Measurements from ENCODE around the gene SLC9A3.

Gene SLC9A3

GRCh38 chr5:554284-554988 lies 30.2 kb upstream of the SLC9A3 start:
- no peak for DNase-seq

- DNase-seq, result no peak
These were observed 29.6 kb upstream of the SLC9A3 start for GRCh38 chr5:553874-554273.

- no peak for DNase-seq
These were observed 27.2 kb upstream of the SLC9A3 start for GRCh38 chr5:551406-551805.

GRCh38 chr5:549229-549628 lies 25.0 kb upstream of the SLC9A3 start:
- DNase-seq, result no peak

GRCh38 chr5:548256-548655 lies 24.0 kb upstream of the SLC9A3 start:
- DNase-seq, result no peak

- no peak for DNase-seq
These were observed 23.1 kb upstream of the SLC9A3 start for GRCh38 chr5:547086-547924.

- no peak for DNase-seq
These were observed 22.2 kb upstream of the SLC9A3 start for GRCh38 chr5:546376-546908.

GRCh38 chr5:545641-546375 lies 21.6 kb upstream of the SLC9A3 start:
- no peak for DNase-seq

GRCh38 chr5:544675-545355 lies 20.6 kb upstream of the SLC9A3 start:
- no peak for DNase-seq

GRCh38 chr5:543755-544674 lies 19.8 kb upstream of the SLC9A3 start:
- no peak for DNase-seq

GRCh38 chr5:543351-543750 lies 19.1 kb upstream of the SLC9A3 start:
- no peak for DNase-seq

- DNase-seq, result no peak
These were observed 18.4 kb upstream of the SLC9A3 start for GRCh38 chr5:542319-543311.

GRCh38 chr5:541539-542318 lies 17.5 kb upstream of the SLC9A3 start:
- DNase-seq, result no peak

GRCh38 chr5:540906-541538 lies 16.8 kb upstream of the SLC9A3 start:
- no peak for DNase-seq

- no peak for DNase-seq
These were observed 16.0 kb upstream of the SLC9A3 start for GRCh38 chr5:540071-540905.

GRCh38 chr5:539469-540070 lies 15.3 kb upstream of the SLC9A3 start:
- no peak for DNase-seq

GRCh38 chr5:538801-539468 lies 14.7 kb upstream of the SLC9A3 start:
- DNase-seq, result no peak

Measured in NCI-H1930 (cell line).